Umbilical cord (tissue), 2 donors: ENCODE measurements around the gene TFR2. TPM values are rescaled to one million over a fixed set of nuclear protein-coding genes. Genes with fewer than 3 reads are reported as not detected.
A peak's percentile ranks its signal among the peaks of the same experiment; 100 is the strongest.

Experiments used
- DNase-seq: peaks from one replicate; pipeline ENCODE4 v3.0.0-alpha.2; 2015; ENCODE audit warnings: low spot score
- total RNA-seq: library from RNA; depleted of rRNA; stranded (reverse); fragments of >200 nt; gene quantifications from one replicate; pipeline ENCODE4 v1.2.3, GENCODE V29; 2014; ENCODE audit warnings: low replicate concordance; ENCODE audit not compliant: insufficient read depth

TFR2 gene
- total RNA-seq, 1 donor from 2014 or later = 2.4 TPM

DNA sequence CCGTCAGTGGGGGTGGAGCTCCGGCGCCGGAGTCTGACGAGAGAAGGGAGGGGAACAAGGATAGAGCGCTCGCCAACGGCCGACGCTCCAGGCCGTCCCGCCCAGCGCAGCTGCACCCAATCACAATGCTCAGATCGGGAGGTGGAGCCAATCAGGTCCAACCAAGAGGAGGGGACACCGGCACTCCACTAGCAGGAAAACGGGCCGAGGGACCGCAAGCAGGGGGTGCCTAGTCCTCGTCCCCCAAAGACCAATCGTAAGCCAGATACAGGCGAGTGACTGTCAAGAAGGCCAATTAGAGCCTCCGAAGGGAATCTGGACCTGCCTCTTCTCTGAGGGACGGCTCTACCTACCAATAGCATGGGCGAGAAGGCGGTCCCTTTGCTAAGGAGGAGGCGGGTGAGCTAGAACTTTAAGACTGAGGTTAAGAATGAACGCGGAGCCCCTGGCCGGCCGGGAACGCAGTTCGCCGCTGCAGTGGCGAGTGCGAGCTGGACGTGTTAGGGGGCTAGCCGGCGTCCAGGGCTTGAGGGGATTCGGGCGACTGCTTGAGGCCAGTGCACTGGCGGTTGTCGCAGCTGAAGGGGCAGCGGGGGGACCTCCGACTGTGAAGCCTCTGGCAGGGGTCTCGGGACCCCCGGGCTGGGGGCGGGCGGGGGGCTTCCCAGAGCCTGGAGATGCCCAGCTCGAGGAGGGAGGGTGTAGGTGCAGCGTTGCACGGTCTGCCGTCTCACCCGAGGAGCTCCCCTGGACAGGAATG lies 54.9 kb downstream of the TFR2 start, which contains the start of gene FBXO24:
FBXO24 (plus strand) TSS at position 63 of the 760 bp plus-strand sequence; CDS start at position 361, 298 bp downstream.
- DNase-seq = peak; percentile 100

DNA sequence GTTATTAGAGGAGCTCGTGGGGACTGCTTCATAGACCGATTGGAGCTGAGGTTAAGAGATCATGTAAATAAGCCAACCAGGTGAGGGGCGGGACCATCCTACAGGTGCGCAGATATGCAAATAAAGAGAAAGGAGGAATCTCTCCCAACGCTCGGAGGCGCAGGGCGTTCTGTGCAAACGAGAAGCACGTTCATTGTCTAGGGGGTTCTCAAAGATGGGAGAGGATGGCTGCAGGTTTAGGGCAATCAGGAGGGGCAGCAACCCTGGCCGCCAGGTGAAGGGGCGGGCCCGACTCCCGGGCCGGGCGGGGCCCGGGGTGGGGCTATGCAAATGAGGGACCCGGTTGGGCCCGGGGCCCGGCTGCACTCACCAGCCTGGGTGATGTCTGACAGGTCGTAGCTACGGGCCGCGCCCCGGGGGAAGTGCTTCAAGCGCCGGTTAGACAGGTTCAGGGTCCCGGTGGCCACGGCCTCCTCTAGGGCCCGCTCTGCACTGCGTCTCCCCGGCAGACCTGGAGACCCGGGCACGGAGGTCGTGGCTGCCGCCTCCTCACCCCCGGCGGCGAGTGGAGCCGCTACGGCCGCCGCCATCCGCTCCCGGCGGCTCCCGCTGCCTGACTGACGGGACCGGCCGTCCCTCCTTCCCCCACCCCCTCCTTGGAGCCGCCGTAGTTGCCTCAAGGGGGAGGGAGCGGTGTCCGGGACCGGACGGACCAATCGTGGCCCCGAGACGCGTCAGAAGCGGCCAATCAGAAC lies 55.7 kb downstream of the TFR2 start, which contains the start of gene LRCH4:
LRCH4 (minus strand) TSS at position 619 of the 755 bp plus-strand sequence; CDS start at position 590, 29 bp downstream.
- DNase-seq = peak; percentile 56

DNA sequence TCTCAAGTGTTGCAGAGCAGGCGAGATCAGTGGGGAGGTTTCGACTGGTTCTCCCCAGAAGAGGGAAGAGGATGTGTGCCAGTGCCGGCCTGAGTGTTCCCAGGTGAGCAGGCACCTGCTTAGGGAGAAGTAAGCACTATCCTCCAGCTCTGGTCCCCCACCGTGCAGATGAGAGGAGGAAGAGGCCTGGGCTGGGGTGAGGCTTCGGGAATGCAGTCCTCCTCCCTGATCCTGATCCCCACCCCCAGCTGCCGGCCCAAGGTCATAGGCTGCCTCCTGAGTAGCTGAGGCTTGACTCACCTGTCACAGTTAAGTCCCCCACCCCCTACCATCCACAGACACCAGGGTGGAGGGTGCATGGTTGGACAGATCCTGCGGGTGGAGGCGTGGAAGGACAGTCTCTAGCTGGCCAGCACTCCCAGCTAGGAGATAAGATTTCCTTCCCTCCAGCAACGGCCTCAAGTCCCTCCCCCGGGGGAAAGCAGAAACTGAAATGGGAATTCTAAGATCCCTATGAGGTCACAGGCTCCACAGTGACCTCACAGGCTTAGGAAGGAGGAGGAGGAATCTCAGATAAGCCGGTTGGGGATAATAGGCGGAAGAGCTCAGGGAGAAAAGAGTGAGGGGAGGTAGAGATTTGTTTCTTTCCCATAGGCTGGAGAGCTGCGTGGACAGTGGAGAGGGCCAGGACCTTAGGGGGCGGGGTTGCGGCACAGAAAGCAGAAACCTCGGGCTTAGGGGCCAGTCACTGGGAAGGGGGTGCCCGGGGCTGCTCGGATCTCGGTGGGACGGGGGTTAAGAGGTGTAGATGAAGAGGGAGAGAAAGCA lies 56.5 kb downstream of the TFR2 start:
- DNase-seq = peak; percentile 82

DNA sequence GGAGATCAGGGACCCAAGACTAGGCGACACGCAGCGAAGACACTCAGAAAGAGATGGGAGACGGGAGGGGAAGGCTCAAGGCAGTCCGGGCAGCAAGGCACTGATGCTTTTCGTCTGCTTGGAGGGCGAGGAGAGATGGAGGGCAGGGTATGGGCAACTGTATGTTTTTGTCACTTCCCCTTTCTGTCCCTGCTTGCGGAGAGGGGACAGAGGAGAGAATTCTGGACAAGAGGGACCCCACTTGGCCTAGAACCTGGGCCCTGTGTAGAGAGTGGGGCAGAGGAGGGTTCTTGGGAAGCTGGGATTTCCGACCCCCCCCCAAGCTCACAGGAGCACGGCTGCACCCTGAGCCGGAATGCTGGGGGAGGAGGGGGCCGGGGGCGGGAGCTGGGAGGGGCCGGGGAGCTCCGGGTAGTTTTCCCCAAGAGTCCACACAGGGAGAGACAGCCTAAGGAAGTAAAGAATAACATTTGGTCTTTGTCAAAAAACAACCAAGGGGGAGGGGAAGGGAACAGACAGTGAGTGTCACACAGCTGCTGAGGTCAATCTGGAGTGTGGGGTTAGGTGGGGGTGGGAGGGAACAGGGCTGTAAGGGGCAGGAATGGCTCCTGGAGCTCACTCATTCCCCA lies 57.2 kb downstream of the TFR2 start:
- DNase-seq = peak; percentile 41

DNA sequence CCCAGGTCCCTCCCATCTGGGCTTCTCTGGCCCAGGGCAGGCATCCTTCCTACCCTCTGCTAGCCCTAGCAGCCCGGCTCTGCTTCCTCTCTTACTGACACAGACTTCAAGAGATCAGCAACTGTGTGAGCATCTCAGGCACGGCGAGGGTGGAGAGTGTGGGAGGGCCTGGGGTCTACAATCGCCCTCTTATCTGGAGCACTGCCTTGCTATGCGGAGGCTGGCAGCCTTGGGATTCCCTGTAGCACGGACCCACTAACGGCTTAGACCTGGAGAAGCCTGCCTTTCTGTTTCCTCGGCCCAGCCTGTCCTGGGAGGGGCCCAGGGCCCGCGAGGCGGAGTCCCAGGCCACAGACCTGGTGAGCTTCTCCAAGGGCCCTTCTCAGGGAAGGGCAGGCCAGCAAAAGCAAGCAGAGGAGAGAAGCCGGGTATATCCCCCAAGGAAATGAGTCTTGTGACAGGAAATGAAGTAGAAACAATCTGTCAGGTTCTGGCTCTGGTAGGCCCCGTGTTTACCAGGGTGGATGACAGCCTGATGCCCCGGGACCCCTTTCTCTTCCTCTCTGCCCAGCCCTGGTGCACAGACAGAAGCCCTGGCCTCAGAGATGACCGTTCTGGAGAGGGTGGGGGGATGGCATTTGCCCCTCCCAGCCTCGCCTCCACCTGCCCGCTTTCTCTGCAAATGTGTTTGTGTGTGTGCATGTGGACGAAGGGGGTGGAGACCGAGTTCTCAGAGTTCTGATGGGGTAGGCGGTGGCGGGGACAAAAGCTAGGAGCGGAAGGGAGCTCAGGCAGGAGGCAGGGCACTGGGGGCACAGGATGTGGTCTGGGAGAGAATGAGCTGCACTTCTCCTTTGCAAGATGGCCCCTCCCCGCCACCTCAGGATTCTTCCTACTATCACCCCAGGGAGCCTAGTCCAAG lies 58.0 kb downstream of the TFR2 start:
- DNase-seq = peak; percentile 72

DNA sequence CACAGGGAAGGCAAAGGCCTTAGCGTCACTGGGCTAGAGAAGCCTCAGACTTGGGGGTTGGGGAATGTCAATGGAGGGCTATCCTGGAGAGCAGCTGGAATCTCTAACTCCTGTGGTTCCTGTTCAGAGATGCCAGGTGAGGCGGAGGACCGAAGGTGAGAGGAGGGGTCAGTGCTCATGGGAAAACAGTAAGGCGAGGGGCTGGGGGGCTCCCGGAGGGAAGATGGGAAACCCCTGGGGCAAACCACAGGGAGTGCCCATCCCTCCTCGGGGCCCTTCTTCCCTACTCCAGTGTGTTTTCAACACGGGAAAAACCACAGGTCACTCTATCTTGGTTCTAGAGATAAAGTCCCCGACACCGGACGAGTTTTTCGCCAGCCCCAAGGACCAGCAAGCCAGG lies 58.7 kb downstream of the TFR2 start:
- no peak for DNase-seq

DNA sequence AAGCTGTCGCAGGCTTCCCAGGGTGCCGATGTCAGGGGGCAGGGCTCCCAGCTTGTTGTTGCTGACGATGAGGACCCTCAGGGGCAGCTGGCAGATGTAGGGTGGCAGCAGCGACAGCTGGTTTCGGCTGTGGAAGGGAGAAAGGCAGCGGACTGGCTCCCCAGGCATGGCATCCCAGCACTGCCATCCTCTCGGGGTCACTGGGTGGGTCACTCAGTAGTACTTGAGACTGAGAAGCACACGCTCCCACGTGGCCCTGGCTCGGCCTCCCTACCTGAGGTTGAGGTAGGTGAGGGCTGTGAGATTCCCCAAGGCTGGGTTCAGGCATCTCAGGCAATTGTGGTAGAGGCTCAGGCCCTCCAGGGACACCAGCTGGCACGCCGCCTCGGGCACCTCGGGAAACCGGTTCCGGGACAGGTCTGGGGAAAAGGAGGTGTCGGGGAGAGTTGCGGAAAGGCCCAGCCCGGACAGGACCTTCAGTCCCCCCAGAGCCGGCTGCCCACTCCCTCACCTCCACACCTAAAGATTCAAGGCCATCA lies 59.2 kb downstream of the TFR2 start:
- DNase-seq = no peak

DNA sequence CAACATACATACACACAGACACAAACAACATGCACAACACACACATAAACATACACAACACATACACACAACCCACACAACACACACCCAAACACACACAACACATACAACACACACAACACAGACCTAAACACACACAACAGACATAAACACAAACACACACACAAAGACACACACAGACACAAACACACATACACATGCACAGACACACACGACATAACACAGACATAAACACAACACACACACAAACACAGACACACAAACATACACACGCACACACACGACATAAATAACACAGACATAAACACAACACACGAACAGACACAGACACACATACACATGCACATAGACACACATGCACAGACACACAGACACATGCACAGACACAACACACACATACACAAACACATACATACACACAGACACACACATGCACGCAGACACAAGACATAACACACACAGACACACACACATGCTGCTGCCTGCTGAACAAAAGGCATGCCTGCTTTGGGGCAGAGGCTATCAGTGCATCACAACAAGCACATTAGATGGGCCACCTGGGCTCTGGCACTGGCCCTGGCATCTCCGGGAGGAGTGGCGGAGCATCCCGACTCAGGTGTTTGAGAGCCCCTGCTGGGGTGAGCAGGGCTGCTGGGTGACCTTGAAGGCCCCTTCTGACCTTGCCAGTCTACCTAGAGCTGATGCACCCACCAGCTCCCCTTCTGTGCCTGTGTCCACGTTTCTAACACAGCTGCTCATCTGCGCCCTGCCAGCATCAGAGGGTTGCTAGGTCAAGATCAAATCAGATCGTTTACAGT lies 60.7 kb downstream of the TFR2 start:
- DNase-seq = no peak

DNA sequence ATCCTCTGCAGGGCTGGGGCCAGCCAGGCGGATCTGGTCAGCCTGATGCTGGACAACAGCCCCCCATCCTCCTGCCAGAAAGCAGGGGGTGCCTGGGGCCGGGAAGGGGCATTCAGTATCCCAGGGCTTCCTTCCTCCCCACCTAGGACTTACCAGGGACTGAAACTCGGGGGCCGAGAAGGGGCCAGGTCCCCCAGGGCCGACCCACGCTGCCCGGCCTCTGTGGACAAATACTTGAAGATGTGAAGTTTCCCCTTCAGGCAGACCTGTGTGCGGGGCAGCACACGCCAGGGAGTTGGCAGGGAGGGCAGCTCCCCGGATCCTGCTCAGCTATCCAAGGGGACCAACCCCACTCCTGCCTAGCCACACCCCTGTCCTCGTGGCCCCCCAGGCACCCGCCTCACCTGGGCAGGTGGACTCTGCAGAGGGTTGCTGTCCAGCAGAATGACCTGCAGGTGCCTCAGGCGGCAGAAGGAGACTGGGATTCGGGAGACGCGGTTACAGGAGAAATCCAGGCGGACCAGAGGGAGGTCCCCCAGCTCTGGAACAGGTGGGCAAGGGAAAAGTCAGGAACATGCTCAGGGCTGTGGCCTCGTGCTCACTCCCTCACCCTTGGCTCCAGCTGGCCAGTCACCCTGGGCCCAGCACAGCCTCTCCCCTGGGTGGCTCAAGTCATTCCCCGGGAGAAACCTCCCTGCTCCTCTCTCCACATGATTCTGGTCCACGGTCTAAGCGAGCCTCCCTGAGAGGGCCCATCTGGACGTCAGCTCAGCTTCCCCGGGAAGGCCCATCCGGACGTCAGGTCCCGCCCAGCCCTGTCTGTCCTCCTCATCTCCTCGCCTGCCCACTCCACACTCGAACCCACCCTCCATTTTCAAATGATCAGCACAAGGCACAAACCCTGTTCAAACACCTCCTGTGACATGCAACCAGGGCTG lies 62.8 kb downstream of the TFR2 start:
- DNase-seq = no peak

DNA sequence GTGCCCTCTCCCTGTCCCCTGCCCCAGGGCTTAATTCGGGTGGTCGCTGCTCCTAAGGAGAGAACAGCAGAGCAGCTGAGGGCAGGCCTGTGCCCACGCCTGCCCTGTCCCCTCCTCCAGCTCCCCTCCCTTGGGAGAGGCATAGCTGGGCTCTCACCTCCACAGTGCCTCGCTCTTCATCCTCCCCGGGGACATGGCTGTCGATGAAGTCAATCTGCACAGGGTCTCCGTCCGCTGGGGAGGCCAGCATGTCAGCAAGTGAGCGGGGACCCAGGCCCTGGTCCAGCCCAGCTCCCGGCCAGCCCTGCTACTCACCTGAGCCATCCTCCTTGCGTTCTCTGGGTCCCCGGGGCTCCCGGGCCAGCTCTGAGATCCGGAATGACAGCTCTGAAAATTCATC lies 63.8 kb downstream of the TFR2 start:
- no peak for DNase-seq

DNA sequence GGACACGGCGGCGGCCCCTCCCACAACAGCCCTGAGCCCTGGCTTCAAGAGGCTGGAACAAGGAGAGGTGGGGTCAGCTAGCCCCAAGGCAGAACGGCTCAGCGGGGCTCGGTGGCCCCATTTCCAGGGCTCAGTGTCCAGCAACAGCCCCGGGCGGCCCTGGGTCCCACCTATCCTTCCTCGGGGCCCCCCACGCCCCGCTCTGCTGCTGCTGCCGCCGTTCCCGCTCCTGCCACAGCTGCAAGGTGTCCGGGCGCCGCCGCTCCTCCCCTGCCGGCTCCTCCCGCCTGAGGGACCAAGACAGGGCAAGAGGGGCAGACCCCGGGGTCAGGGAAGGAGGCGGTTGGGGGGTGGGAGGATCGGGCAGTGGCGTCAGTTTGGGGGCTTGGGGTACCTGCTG lies 64.2 kb downstream of the TFR2 start:
- DNase-seq = no peak

DNA sequence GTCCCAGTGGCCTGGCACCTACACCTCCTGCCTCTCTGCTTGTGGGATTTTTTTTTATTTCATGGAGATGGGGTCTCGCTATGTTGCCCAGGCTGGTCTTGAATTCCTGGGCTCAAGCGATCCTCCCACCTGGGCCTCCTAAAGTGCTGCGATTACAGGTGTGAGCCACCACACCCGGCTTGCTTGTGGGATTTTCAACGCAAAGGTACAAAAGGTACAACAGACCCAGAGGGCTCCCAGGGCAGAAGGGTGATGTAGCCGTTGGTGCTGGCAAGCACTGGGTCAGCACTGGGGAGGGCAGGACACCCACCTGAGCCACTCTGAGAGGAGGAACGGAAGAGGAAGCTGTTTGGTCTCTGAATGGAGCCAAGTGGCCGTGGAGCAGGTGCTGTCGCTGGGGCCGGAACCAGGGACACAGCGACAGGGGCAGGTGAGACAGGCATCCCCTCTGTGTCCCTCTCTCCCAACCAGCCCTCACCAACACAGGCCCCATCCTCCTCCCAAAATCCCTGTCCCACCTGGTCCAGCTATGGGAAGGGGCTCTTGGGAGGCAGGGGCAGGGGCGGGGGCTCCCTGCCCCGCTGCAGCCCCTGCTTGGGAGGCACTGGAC lies 64.9 kb downstream of the TFR2 start:
- DNase-seq = no peak

DNA sequence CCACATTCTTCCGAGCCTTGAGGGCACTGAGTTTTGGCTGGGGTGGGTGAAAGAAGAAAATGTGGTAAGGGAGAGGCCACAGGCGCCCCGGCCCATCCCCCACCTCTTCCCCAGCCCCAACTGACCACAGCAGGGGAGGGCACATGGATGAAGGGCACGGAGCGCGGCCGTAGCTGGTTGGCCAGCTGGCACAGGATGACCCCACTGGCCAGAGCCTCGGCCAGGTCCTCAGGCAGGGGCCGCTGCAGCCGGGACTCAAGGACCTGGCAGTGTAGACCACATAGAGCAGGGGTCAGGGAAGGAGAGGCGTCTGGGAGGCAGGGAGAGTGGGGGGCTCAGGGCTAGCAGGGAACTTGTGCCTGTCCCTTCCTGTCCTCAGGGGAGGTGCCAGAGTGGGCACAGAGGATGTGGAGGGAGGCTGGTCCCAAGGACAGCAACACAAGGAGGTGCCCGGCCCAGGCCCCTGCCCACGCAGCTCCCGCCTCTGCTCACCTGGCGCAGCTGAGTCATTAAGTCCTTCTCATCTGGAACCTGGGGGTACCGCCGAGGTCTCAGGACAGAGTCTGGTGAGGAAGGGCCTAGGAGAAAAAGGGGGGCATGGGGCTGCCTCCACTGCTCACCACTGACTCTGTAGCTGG lies 65.5 kb downstream of the TFR2 start:
- no peak for DNase-seq

DNA sequence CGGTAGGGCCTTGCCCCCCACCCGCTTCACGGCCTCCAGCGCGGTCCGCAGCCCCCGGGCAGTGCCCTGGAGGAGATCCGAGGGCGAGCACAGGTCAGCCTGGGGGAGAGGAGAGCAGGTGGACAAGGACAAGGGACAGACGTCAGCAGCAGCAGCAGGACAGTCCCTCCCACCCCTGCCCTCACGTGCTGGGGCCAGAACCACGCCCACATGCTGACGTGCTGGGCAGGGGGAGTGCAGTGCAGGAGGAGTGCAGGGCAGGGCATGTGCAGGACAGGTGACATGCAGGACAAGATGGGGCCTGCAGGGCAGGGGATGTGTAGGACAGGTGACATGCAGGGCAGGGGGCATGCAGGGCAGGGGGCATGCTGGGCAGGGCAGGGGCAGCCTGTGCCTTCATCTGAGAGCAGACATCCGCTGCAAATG lies 66.1 kb downstream of the TFR2 start:
- DNase-seq = no peak

DNA sequence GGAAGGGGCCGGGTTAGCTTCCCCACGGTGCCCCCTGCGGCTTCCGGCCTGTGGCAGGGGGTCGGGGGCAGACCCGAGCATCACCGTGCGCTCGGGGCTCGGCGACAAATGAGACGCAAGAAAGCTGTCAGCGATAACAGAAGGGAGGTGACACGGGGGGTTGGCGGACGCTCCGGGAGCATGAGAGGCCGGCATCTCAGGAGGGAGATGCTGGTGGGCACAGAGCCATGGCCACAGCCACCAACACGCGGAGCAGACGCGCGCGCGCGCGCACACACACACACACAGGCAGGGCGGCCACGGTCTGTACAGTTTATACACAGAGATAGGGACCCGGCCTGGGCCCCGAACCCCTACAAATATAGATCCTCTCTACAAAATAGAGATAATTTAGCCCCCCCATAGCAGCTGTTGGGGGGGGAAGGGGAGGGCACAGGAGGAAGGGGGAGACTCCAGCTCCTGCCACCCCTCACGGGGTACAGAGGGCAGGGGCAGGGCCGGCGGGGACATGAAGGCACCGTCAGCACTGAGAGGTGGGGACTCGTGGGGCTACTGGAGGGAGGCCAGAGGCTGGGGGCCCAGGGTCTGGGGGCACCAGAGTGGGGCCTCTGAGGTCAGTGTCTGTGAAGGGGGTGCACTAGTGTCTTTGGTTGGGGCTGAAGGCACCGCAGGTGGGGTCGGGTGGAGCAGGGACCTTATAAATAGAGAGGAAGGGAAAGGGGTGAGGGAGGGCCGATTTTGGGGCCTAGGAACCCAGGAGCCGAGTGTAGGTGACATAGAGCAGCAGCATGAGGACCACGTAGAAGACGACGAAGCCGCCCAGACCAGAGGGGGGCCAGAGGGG lies 66.8 kb downstream of the TFR2 start:
- no peak for DNase-seq

DNA sequence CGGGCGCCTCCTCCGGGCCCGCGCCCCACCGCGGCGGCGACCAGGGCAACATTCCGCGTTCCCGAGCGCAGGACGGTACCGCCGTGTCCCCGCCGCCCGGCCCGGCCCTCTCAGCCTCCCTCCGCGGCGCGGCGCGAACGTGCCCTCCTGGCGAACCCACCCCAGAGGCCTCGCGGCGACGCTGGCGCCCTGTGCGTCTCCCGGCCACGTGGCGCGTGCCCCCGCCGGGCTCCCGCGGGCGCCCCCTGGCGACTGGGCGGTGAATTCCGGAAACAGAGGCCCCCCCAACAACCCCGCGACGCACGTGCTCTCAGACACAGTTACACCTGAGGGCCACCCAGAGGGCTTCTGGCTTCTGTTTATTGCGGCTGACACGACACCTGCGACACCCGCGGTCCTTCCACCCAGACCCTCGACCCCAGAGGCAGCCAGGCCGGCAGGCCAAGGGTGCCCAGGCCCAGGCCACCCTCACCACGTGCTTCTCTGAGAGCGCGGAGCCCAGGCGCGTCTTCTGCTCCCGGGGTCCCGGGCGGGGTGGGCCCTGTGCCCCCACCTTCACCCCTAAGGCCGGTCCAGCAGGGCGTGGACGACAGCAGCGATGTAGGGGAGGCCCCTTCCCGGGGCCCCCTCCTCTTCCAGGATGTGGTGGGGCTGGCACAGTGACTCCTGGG lies 67.5 kb downstream of the TFR2 start, which contains the start of gene SAP25:
SAP25 (minus strand) TSS at position 210 of the 671 bp plus-strand sequence; CDS start at position 52, 158 bp downstream.
- no peak for DNase-seq
